ENCODE data around the gene MALSU1. TPM values are rescaled to one million over a fixed set of nuclear protein-coding genes. Genes with fewer than 3 reads are reported as not detected.
A peak's percentile ranks its signal among the peaks of the same experiment; 100 is the strongest.

The MALSU1 gene
- total RNA-seq, 1 experiment from 2014 or later: 95.5 TPM

GRCh38 chr7:23273141-23273599 is 26.0 kb upstream of the MALSU1 start:
- Histone ChIP-seq H3K9me3 (no peaks in the 10 kb centered on the region), H3K27me3 (replicated peaks; ENCODE audit: control insufficient read depth, insufficient read depth, low read length) (no peaks in the 10 kb centered on the region), H3K4me3 (ENCODE audit: low read depth, low read length) (peak overlapping the region; percentile 15; the same call in 1 of the 2 replicates), H3K36me3 (ENCODE audit: control insufficient read depth, insufficient read depth, low read length) (no peaks in the 10 kb centered on the region), H3K4me1 (peaks cover 5% of the 10 kb centered on the region)
- H3K36me3 Mint-ChIP-seq (ENCODE audit: insufficient read depth, unreplicated experiment): no peaks in the 10 kb centered on the region
- intact Hi-C loops (cut with micrococcal nuclease; ENCODE audit: unreplicated experiment): loop anchor here (1.0 to 10.0 kb wide), 7 partner anchors 11 to 442 kb away; partner anchors contain the start of genes MALSU1 and STK31
- DNase-seq: peak; percentile 96 to 97
- peak; percentile 93 to 95 for TF ChIP-seq CTCF (IDR thresholded peaks at IDR 0.05; ENCODE audit: insufficient read depth in 1 of 2, low read depth in 1 of 2, low read length in 1 of 2, severe bottlenecking in 1 of 2, unreplicated experiment in 1 of 2)
- POLR2A ChIA-PET: interaction anchor here (0.7 to 1.2 kb wide), 2 partner anchors 26 to 258 kb away, joined by 5 to 7 read pairs; partner anchors contain the start of gene MALSU1
- H3K27ac Mint-ChIP-seq (ENCODE audit: unreplicated experiment): peak overlapping the region; percentile 74
- peaks cover 9% of the 10 kb centered on the region for H3K4me1 Mint-ChIP-seq (ENCODE audit: low read depth, unreplicated experiment)
- no peaks in the 10 kb centered on the region for H3K27me3 Mint-ChIP-seq (ENCODE audit: insufficient read depth, unreplicated experiment)
- H3K4me3 Mint-ChIP-seq (ENCODE audit: unreplicated experiment): peak overlapping the region; percentile 68
- CTCF ChIA-PET: interaction anchor here (0.5 to 3.5 kb wide), 27 partner anchors 10 to 437 kb away, joined by 3 to 44 read pairs (median 3); partner anchors contain the start of genes MALSU1 and STK31
- BruUV-seq (replicated peaks): no TSS peak
- no peaks in the 10 kb centered on the region for H3K9me3 Mint-ChIP-seq (ENCODE audit: unreplicated experiment)

GRCh38 chr7:23275912-23276311 is 23.2 kb upstream of the MALSU1 start:
- Mint-ChIP-seq H3K36me3 (ENCODE audit: insufficient read depth, unreplicated experiment) (no peaks in the 10 kb centered on the region), H3K27me3 (ENCODE audit: insufficient read depth, unreplicated experiment) (no peaks in the 10 kb centered on the region), H3K4me3 (ENCODE audit: unreplicated experiment) (no peak overlapping the region), H3K9me3 (ENCODE audit: unreplicated experiment) (no peaks in the 10 kb centered on the region), H3K27ac (ENCODE audit: unreplicated experiment) (no peak overlapping the region), H3K4me1 (ENCODE audit: low read depth, unreplicated experiment) (peaks cover 9% of the 10 kb centered on the region)
- peaks cover 5% of the 10 kb centered on the region for H3K4me1 ChIP-seq
- no peaks in the 10 kb centered on the region for H3K27me3 ChIP-seq (replicated peaks; ENCODE audit: control insufficient read depth, insufficient read depth, low read length)
- ChIA-PET POLR2A (no interaction called here), CTCF (interaction anchor here (0.6 to 1.1 kb wide), 2 partner anchors 23 to 269 kb away, joined by 3 to 4 read pairs; no protein-coding TSS in a partner anchor)
- H3K4me3 ChIP-seq (ENCODE audit: low read depth, low read length): no peak overlapping the region
- intact Hi-C loops (cut with micrococcal nuclease; ENCODE audit: unreplicated experiment): loop anchor here (2.0 to 10.0 kb wide), 2 partner anchors 155 to 439 kb away; partner anchors contain the start of gene STK31
- no peak for TF ChIP-seq CTCF (IDR thresholded peaks at IDR 0.05; ENCODE audit: insufficient read depth in 1 of 2, low read depth in 1 of 2, low read length in 1 of 2, severe bottlenecking in 1 of 2, unreplicated experiment in 1 of 2)
- no peaks in the 10 kb centered on the region for H3K36me3 ChIP-seq (ENCODE audit: control insufficient read depth, insufficient read depth, low read length)
- DNase-seq: no peak
- H3K9me3 ChIP-seq: no peaks in the 10 kb centered on the region
- BruUV-seq (replicated peaks): no TSS peak

- ChIA-PET CTCF (interaction anchor here (0.6 to 1.1 kb wide), 2 partner anchors 22 to 269 kb away, joined by 3 to 4 read pairs; no protein-coding TSS in a partner anchor), POLR2A (no interaction called here)
These were observed 22.8 kb upstream of the MALSU1 start for GRCh38 chr7:23276376-23276775.

More at GRCh38 chr7:23276376-23276775, 22.8 kb upstream of the MALSU1 start:
- DNase-seq: peak in 1 of 2 experiments; percentile 18
- peaks cover 5% of the 10 kb centered on the region for H3K4me1 ChIP-seq
- H3K27me3 Mint-ChIP-seq (ENCODE audit: insufficient read depth, unreplicated experiment): no peaks in the 10 kb centered on the region
- intact Hi-C loops (cut with micrococcal nuclease; ENCODE audit: unreplicated experiment): loop anchor here (2.0 to 10.0 kb wide), 2 partner anchors 154 to 438 kb away; partner anchors contain the start of gene STK31
- no peak overlapping the region for H3K27ac Mint-ChIP-seq (ENCODE audit: unreplicated experiment)
- no peaks in the 10 kb centered on the region for H3K9me3 ChIP-seq
- H3K4me3 Mint-ChIP-seq (ENCODE audit: unreplicated experiment): no peak overlapping the region
- H3K36me3 Mint-ChIP-seq (ENCODE audit: insufficient read depth, unreplicated experiment): no peaks in the 10 kb centered on the region
- H3K4me3 ChIP-seq (ENCODE audit: low read depth, low read length): no peak overlapping the region
- no TSS peak for BruUV-seq (replicated peaks)
- TF ChIP-seq CTCF (IDR thresholded peaks at IDR 0.05; ENCODE audit: insufficient read depth in 1 of 2, low read depth in 1 of 2, low read length in 1 of 2, severe bottlenecking in 1 of 2, unreplicated experiment in 1 of 2): peak in 1 of 2 experiments; percentile 40
- H3K27me3 ChIP-seq (replicated peaks; ENCODE audit: control insufficient read depth, insufficient read depth, low read length): no peaks in the 10 kb centered on the region
- no peaks in the 10 kb centered on the region for H3K36me3 ChIP-seq (ENCODE audit: control insufficient read depth, insufficient read depth, low read length)
- no peaks in the 10 kb centered on the region for H3K9me3 Mint-ChIP-seq (ENCODE audit: unreplicated experiment)
- peaks cover 9% of the 10 kb centered on the region for H3K4me1 Mint-ChIP-seq (ENCODE audit: low read depth, unreplicated experiment)

Measured in Caco-2 (cell line).